HG03159 (cell line): ENCODE measurements around the gene CCDC183.
"Not testable (repeated sequence)": the region's sequence is repeated elsewhere in the genome, so short reads cannot be mapped to it uniquely, and the experiment has no call there.

ENCODE experiments used
- ATAC-seq: cut with Tn5 transposase; IDR thresholded peaks from one replicate; pipeline ENCODE4 v1.9.1; 2021; ENCODE audit warnings: mild to moderate bottlenecking, moderate library complexity; ENCODE audit not compliant: unreplicated experiment

The CCDC183 gene

GRCh38 chr9:136760424-136760823, 35.7 kb upstream of the CCDC183 start:
- ATAC-seq, result no peak

- ATAC-seq, result not testable (repeated sequence)
Measured at GRCh38 chr9:136760834-136761544, 35.1 kb upstream of the CCDC183 start.

- no peak for ATAC-seq
Measured at GRCh38 chr9:136761545-136761981, 34.6 kb upstream of the CCDC183 start.

- no peak for ATAC-seq
Measured at GRCh38 chr9:136762221-136762691, 33.9 kb upstream of the CCDC183 start.

GRCh38 chr9:136762915-136763648, 33.1 kb upstream of the CCDC183 start:
- no peak for ATAC-seq

- no peak for ATAC-seq
Measured at GRCh38 chr9:136763649-136764035, 32.5 kb upstream of the CCDC183 start.

- ATAC-seq, result no peak
Measured at GRCh38 chr9:136764301-136764891, 31.7 kb upstream of the CCDC183 start, which contains the start of gene LCN15. Gene LCN15, minus strand, starts transcription at chr9:136764518. Its CDS starts 30 bp downstream, at chr9:136764488.

- no peak for ATAC-seq
Measured at GRCh38 chr9:136765041-136765440, 31.1 kb upstream of the CCDC183 start.

GRCh38 chr9:136765745-136766409, 30.3 kb upstream of the CCDC183 start:
- peak; percentile 45 for ATAC-seq

GRCh38 chr9:136766410-136767120, 29.6 kb upstream of the CCDC183 start:
- not testable (repeated sequence) for ATAC-seq

GRCh38 chr9:136769710-136770191, 26.4 kb upstream of the CCDC183 start:
- ATAC-seq, result no peak

GRCh38 chr9:136771907-136772415, 24.2 kb upstream of the CCDC183 start:
- ATAC-seq, result no peak

GRCh38 chr9:136773386-136774044, 22.6 kb upstream of the CCDC183 start:
- ATAC-seq, result no peak

- no peak for ATAC-seq
Measured at GRCh38 chr9:136774416-136775045, 21.6 kb upstream of the CCDC183 start.

GRCh38 chr9:136775191-136775590, 20.9 kb upstream of the CCDC183 start:
- no peak for ATAC-seq

- no peak for ATAC-seq
Measured at GRCh38 chr9:136776947-136777346, 19.2 kb upstream of the CCDC183 start.

GRCh38 chr9:136777359-136777758, 18.8 kb upstream of the CCDC183 start:
- no peak for ATAC-seq

- no peak for ATAC-seq
Measured at GRCh38 chr9:136779808-136780207, 16.3 kb upstream of the CCDC183 start.

- no peak for ATAC-seq
Measured at GRCh38 chr9:136782452-136782851, 13.7 kb upstream of the CCDC183 start.
